K562 (cell line): ENCODE measurements around the gene SCPEP1. TPM values are rescaled to one million over a fixed set of nuclear protein-coding genes. Genes with fewer than 3 reads are reported as not detected.

Experiments used
- ARID3A ChIP-seq: IDR thresholded peaks from 2 replicates; pipeline ENCODE4 v1.6.1; 2012; ENCODE audit warnings: low read depth, low read length, improper control_type of control experiment, borderline replicate concordance
- CREM ChIP-seq: IDR thresholded peaks from 2 replicates; pipeline ENCODE4 v1.6.1; 2014; ENCODE audit warnings: antibody characterized with exemption, low read depth
- DEAF1 ChIP-seq: fragments of 450-650 bp; formaldehyde crosslinking; IDR thresholded peaks from 2 replicates; pipeline ENCODE4 v1.4.0; 2020; ENCODE audit warnings: mild to moderate bottlenecking, moderate library complexity
- GTF2B ChIP-seq: IDR thresholded peaks from 2 replicates; pipeline ENCODE4 v1.6.1; 2011; ENCODE audit not compliant: insufficient read length; ENCODE audit errors: extremely low read depth
- GTF3C2 ChIP-seq: IDR thresholded peaks from 3 replicates; pipeline ENCODE4 v1.6.1; 2011; ENCODE audit warnings: borderline replicate concordance, mild to moderate bottlenecking, moderate library complexity; ENCODE audit not compliant: insufficient read length; ENCODE audit errors: extremely low read depth
- HDAC2 ChIP-seq: fragments of 450-650 bp; IDR thresholded peaks from 2 replicates; pipeline ENCODE4 v1.6.1; 2016; ENCODE audit warnings: mild to moderate bottlenecking
- HDGF ChIP-seq: fragments of 450-650 bp; IDR thresholded peaks from 2 replicates; pipeline ENCODE4 v1.6.1; 2016
- JUND ChIP-seq, 2 experiments: IDR thresholded peaks; 2 replicates in 1 of 2; 3 replicates in 1 of 2; pipeline ENCODE4 v1.6.1; 2011; ENCODE audit warnings: borderline replicate concordance in 2 of 2, low read depth in 2 of 2, low read length in 2 of 2, improper control_type of control experiment in 1 of 2, missing biosample characterization in 1 of 2, missing genetic modification characterization in 1 of 2, missing genetic modification reagents in 1 of 2
- MEIS2 ChIP-seq: fragments of 450-650 bp; IDR thresholded peaks from 2 replicates; pipeline ENCODE4 v1.6.1; 2014; ENCODE audit warnings: mild to moderate bottlenecking; ENCODE audit not compliant: partially characterized antibody
- MYC ChIP-seq, 2 experiments: fragments of 250-450 bp in 1 of 2; sonication (Bioruptor Pico) in 1 of 2; IDR thresholded peaks; 2 replicates each; pipeline versions ENCODE4 v1.5.1 to v1.6.1; 2012 to 2021; ENCODE audit warnings: low read depth in 2 of 2, borderline replicate concordance in 1 of 2, improper control_type of control experiment in 1 of 2, low read length in 1 of 2, mild to moderate bottlenecking in 1 of 2, moderate library complexity in 1 of 2
- OTX1 ChIP-seq: fragments of 450-650 bp; formaldehyde crosslinking; IDR thresholded peaks from 2 replicates; pipeline ENCODE4 v1.4.0; 2022; ENCODE audit warnings: mild to moderate bottlenecking
- PKNOX1 ChIP-seq: fragments of 450-650 bp; IDR thresholded peaks from 2 replicates; pipeline ENCODE4 v1.6.1; 2016
- RB1 ChIP-seq: fragments of 450-650 bp; IDR thresholded peaks from 2 replicates; pipeline ENCODE4 v1.6.1; 2017; ENCODE audit warnings: low read depth, mild to moderate bottlenecking
- SRSF9 ChIP-seq: fragments of 200-400 bp; formaldehyde crosslinking; IDR thresholded peaks from 2 replicates; pipeline ENCODE4 v1.6.1; 2017; ENCODE audit warnings: low read depth, low read length, borderline replicate concordance
- ZEB2 ChIP-seq: fragments of 450-650 bp; IDR thresholded peaks from 2 replicates; pipeline ENCODE4 v1.6.1; 2016
- ZNF143 ChIP-seq: sonication (generic); formaldehyde crosslinking; IDR thresholded peaks from 2 replicates; pipeline ENCODE4 v1.9.0; 2022; ENCODE audit warnings: mild to moderate bottlenecking, missing genetic modification reagents
- polyA plus RNA-seq, 8 experiments: library from polyadenylated mRNA; depleted of rRNA in 4 of 8; stranded (reverse) in 5 of 8; unstranded in 3 of 8; fragments of >200 nt; fragmentation: Nextera tagmentation in 2 of 8; fragmentation: Illumina TruSeq in 1 of 8; extraction: Ambion mirVana in 2 of 8; extraction: Trizol in 1 of 8; gene quantifications; 2 replicates each; pipeline versions ENCODE4 v1.2.1 to v1.2.3, GENCODE V29; 2011 to 2014; ENCODE audit warnings: inconsistent platforms in 1 of 8, missing spikeins in 1 of 8
- total RNA-seq, 7 experiments: library from RNA; depleted of rRNA in 6 of 7; stranded (reverse); fragments of >200 nt in 6 of 7; fragmentation: Illumina TruSeq in 2 of 7; extraction: Trizol in 2 of 7; gene quantifications; 2 replicates each; pipeline versions ENCODE4 v1.2.1 to v1.2.3, GENCODE V29; 2011 to 2021; ENCODE audit warnings: low replicate concordance in 1 of 7

The SCPEP1 gene
- total and polyA plus RNA-seq, 9 of the 15 experiments (the other 6 are each of a cell fraction or from before 2014, with no cell fraction given) = 5.1 to 14.8 (median 7.2) TPM

- TF ChIP-seq DEAF1 (CRISPR knock-in tag) (0 out of 2 replicates have a peak, but pooled peaks have one; percentile 20), MEIS2 (peak; percentile 84), HDGF (no peak), MYC (IDR thresholded peaks at IDR 0.05; ENCODE audit: low read depth, low read length) (0 out of 2 replicates have a peak, but pooled peaks have one; percentile 29), MYC (CRISPR knock-in tag; IDR thresholded peaks at IDR 0.05; ENCODE audit: borderline replicate concordance, low read depth) (no peak), ZNF143 (no peak), ARID3A (peak; percentile 69; the same call in 1 of the 2 replicates), CREM (0 out of 2 replicates have a peak, but pooled peaks have one; percentile 18), ZEB2 (no peak), RB1 (0 out of 2 replicates have a peak, but pooled peaks have one; percentile 11), JUND (IDR thresholded peaks at IDR 0.05; ENCODE audit: borderline replicate concordance, low read depth, low read length) (0 out of 2 replicates have a peak, but pooled peaks have one; percentile 14), JUND (tag; IDR thresholded peaks at IDR 0.05; ENCODE audit: borderline replicate concordance, low read depth, low read length) (no peak), HDAC2 (0 out of 2 replicates have a peak, but pooled peaks have one; percentile 53), OTX1 (CRISPR knock-in tag) (no peak), GTF2B (no peak), SRSF9 (no peak), PKNOX1 (peak; percentile 64), GTF3C2 (no peak)
Observed at GRCh38 chr17:57009737-57010445, 32.0 kb downstream of the SCPEP1 start (continued).
